ENCODE data around the gene HTN1.
"Not testable (repeated sequence)": the region's sequence is repeated elsewhere in the genome, so short reads cannot be mapped to it uniquely, and the experiment has no call there.

HTN1 gene

DNA sequence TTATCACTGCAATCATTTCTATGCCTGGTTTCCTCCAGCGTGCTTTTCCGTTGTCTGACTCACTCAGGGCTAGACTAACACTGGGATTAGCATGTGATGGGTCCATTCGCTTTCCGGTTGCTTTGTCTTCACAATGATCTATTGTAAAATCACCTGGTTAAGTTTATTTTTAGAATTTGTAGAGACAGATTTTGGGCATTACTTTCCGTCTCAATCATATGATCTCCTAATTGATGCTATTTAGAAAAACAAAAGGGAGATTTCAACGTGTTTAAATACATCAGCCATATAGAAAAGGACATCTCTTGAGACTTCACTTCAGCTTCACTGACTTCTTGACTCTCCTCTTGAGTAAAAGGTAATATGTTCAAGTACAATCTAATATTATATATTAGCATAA is at the start of gene HTN1:
TSS of gene HTN1 (plus strand) at position 301 of the 400 bp plus-strand sequence. CDS start 2,639 bp downstream, outside the sequence.
- H3K9me3 ChIP-seq (ENCODE audit: low read depth, low read length); H3K27ac ChIP-seq; H3K9ac ChIP-seq (ENCODE audit: insufficient read length); DNase-seq (ENCODE audit: low read depth, low spot score); H3K4me3 ChIP-seq; H3K36me3 ChIP-seq (ENCODE audit: insufficient read depth, low read length): not testable (repeated sequence)

DNA sequence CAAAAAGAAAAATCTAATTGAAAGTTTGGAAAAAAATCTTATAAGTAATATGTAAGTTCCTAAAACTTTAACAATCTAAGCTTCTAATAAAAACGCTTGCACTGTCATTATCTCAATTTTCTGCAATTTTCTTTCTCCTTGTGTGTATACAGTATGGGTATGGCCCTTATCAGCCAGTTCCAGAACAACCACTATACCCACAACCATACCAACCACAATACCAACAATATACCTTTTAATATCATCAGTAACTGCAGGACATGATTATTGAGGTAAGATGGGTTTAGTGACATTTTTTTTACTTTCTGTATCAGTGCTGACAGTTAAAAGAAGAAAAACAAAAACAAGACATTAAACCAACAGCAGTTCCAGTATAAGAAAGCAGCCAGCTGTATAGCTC is 49.5 kb upstream of the HTN1 start:
- Histone ChIP-seq H3K9ac (ENCODE audit: insufficient read length) (no peak overlapping the region), H3K4me3 (no peak overlapping the region), H3K36me3 (ENCODE audit: insufficient read depth, low read length) (no peaks in the 10 kb centered on the region), H3K27ac (no peak overlapping the region), H3K9me3 (ENCODE audit: low read depth, low read length) (no peaks in the 10 kb centered on the region)
- TF ChIP-seq EZH2 (IDR thresholded peaks at IDR 0.05) (no peak), POLR2AphosphoS5 (IDR thresholded peaks at IDR 0.05; ENCODE audit: borderline replicate concordance, low read depth, low read length) (no peak), FOXP2 (optimal IDR thresholded peaks at IDR 0.05; ENCODE audit: control extremely low read depth, extremely low read length, insufficient read depth) (no peak)
- no peak for DNase-seq (ENCODE audit: low read depth, low spot score)

DNA sequence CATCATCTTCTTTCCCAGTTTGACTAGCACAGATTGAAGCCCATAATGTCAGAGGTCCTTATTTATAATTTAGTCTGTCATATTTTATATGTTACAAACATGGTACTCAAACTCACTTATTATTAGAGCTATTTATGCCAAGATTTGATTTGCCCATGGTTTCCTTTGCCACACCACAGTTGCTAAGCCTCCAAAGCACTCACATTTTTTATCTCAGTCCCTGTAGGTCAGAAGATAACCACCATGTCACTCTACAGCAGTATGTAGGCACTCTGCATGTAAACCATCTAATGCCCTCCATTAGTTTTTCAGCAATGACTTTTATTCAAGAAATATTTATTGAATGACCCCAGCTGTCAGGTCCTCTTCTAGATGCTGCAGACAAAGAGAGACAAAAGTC is 47.7 kb upstream of the HTN1 start:
- no peak overlapping the region for H3K27ac ChIP-seq
- DNase-seq (ENCODE audit: low read depth, low spot score) = no peak
- H3K9me3 ChIP-seq (ENCODE audit: low read depth, low read length) = no peaks in the 10 kb centered on the region
- TF ChIP-seq POLR2AphosphoS5 (IDR thresholded peaks at IDR 0.05; ENCODE audit: borderline replicate concordance, low read depth, low read length) (no peak), FOXP2 (optimal IDR thresholded peaks at IDR 0.05; ENCODE audit: control extremely low read depth, extremely low read length, insufficient read depth) (no peak), EZH2 (IDR thresholded peaks at IDR 0.05) (no peak)
- no peaks in the 10 kb centered on the region for H3K36me3 ChIP-seq (ENCODE audit: insufficient read depth, low read length)
- H3K9ac ChIP-seq (ENCODE audit: insufficient read length) = no peak overlapping the region
- H3K4me3 ChIP-seq = no peak overlapping the region

DNA sequence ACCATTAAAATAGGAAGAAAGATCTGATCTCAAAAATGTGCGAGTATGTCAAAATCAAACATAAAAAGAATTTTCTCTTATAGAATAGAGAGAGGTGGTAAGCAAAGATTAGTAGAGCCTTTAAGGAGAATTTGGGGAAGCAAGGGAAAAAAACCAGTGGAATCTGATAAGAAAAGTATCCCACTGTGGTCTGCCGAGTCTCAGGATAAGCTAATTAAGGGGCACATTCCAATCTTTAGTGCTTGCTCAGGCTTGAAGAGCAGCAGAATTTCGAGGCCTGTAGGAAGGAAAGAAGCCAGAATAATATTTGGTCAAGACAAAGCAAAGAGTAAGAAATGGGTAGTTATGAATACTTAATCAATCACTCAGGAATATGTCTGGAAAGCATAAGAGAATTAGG is 41.5 kb upstream of the HTN1 start:
- no peak for DNase-seq (ENCODE audit: low read depth, low spot score)
- H3K9ac ChIP-seq (ENCODE audit: insufficient read length) = no peak overlapping the region
- TF ChIP-seq POLR2AphosphoS5 (IDR thresholded peaks at IDR 0.05; ENCODE audit: borderline replicate concordance, low read depth, low read length) (no peak), FOXP2 (optimal IDR thresholded peaks at IDR 0.05; ENCODE audit: control extremely low read depth, extremely low read length, insufficient read depth) (no peak), EZH2 (IDR thresholded peaks at IDR 0.05) (no peak)
- no peaks in the 10 kb centered on the region for H3K36me3 ChIP-seq (ENCODE audit: insufficient read depth, low read length)
- no peak overlapping the region for H3K4me3 ChIP-seq
- no peak overlapping the region for H3K27ac ChIP-seq
- H3K9me3 ChIP-seq (ENCODE audit: low read depth, low read length) = no peaks in the 10 kb centered on the region

DNA sequence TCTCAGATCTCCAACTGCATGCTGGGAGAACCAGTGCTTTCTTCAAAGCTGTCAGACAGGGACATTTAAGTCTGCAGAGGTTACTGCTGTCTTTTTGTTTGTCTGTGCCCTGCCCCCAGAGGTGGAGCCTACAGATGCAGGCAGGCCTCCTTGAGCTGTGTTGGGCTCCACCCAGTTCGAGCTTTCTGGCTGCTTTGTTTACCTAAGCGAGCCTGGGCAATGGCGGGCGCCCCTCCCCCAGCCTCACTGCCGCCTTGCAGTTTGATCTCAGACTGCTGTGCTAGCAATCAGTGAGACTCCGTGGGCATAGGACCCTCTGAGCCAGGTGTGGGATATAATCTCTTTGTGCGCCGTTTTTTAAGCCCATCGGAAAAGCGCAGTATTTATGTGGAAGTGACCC is 31.2 kb upstream of the HTN1 start:
- not testable (repeated sequence) for H3K36me3 ChIP-seq (ENCODE audit: insufficient read depth, low read length); DNase-seq (ENCODE audit: low read depth, low spot score); H3K9me3 ChIP-seq (ENCODE audit: low read depth, low read length); H3K4me3 ChIP-seq; H3K27ac ChIP-seq; H3K9ac ChIP-seq (ENCODE audit: insufficient read length)

DNA sequence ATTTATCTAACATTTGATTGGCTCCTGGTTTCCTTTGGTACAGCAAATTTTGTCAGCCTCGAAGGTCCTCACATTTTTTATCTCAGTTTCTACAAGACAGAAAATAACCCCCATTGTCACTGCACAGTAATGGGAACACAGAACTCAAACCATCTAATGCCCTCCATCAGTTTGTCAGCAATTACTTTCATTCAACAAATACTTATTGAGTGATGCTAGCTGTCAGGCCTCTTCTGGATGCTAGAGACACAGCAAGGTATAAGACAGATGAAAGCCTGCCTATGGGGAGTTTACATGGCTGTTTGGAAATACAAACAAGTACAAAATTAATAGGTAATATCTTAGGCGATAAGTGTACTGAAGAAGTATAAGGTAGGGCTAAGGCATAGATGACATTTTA is 27.0 kb upstream of the HTN1 start:
- no peak for TF ChIP-seq EZH2 (IDR thresholded peaks at IDR 0.05)
- TF ChIP-seq FOXP2 (optimal IDR thresholded peaks at IDR 0.05; ENCODE audit: control extremely low read depth, extremely low read length, insufficient read depth) = no peak
- TF ChIP-seq POLR2AphosphoS5 (IDR thresholded peaks at IDR 0.05; ENCODE audit: borderline replicate concordance, low read depth, low read length) = no peak
- no peak for DNase-seq (ENCODE audit: low read depth, low spot score)
- Histone ChIP-seq H3K36me3 (ENCODE audit: insufficient read depth, low read length) (no peaks in the 10 kb centered on the region), H3K4me3 (no peak overlapping the region), H3K9ac (ENCODE audit: insufficient read length) (no peak overlapping the region), H3K9me3 (ENCODE audit: low read depth, low read length) (no peaks in the 10 kb centered on the region), H3K27ac (no peak overlapping the region)

DNA sequence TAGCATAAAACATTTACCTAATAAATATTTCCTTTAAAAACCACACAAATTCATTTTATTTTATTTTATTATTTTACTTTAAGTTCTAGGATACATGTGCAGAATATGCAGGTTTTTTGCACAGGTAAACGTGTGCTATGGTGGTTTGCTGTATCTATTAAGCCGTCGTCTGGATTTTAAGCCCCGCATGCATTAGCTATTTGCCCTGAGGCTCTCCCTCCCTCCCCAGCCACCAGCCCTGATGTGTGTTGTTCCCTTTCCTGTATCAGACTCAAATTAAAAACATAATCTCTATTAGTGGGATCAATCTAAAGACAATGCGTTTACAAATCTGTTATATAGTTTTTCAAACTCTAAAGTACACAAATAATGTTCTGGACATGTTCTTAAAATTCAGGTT is 23.2 kb upstream of the HTN1 start:
- no peak overlapping the region for H3K27ac ChIP-seq
- no peaks in the 10 kb centered on the region for H3K36me3 ChIP-seq (ENCODE audit: insufficient read depth, low read length)
- H3K4me3 ChIP-seq = no peak overlapping the region
- no peak for DNase-seq (ENCODE audit: low read depth, low spot score)
- no peak overlapping the region for H3K9ac ChIP-seq (ENCODE audit: insufficient read length)
- TF ChIP-seq EZH2 (IDR thresholded peaks at IDR 0.05) (no peak), POLR2AphosphoS5 (IDR thresholded peaks at IDR 0.05; ENCODE audit: borderline replicate concordance, low read depth, low read length) (no peak), FOXP2 (optimal IDR thresholded peaks at IDR 0.05; ENCODE audit: control extremely low read depth, extremely low read length, insufficient read depth) (no peak)
- no peaks in the 10 kb centered on the region for H3K9me3 ChIP-seq (ENCODE audit: low read depth, low read length)

DNA sequence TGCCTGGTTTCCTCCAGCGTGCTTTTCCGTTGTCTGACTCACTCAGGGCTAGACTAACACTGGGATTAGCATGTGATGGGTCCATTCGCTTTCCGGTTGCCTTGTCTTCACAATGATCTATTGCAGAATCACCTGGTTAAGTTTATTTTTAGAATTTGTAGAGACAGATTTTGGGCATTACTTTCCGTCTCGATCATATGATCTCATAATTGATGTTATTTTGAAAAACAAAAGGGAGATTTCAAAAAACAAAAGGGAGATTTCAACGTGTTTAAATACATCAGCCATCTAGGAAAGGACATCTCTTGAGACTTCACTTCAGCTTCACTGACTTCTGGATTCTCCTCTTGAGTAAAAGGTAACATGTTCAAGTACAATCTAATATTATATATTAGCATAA is 22.1 kb upstream of the HTN1 start, which contains the start of gene HTN3:
TSS of gene HTN3 (plus strand) at position 301 of the 400 bp plus-strand sequence. CDS start 2,282 bp downstream, outside the sequence.
- H3K9me3 ChIP-seq (ENCODE audit: low read depth, low read length); DNase-seq (ENCODE audit: low read depth, low spot score); H3K4me3 ChIP-seq; H3K9ac ChIP-seq (ENCODE audit: insufficient read length); H3K36me3 ChIP-seq (ENCODE audit: insufficient read depth, low read length); H3K27ac ChIP-seq: not testable (repeated sequence)

DNA sequence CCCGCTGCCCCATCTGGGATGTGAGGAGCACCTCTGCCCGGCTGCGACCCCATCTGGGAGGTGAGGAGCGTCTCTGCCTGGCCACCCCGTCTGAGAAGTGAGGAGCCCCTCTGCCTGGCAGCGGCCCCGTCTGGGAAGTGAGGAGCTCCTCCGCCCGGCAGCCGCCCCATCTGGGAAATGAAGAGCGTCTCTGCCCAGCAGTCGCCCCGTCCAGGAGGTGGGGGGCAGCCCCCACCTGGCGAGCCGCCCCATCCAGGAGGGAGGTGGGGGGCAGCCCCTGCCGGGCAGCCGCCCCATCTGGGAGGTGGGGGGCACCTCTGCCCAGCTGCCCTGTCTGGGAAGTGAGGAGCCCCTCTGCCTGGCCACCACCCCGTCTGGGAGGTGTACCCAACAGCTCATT is 12.7 kb upstream of the HTN1 start:
- H3K36me3 ChIP-seq (ENCODE audit: insufficient read depth, low read length); H3K9me3 ChIP-seq (ENCODE audit: low read depth, low read length); H3K4me3 ChIP-seq; DNase-seq (ENCODE audit: low read depth, low spot score); H3K27ac ChIP-seq; H3K9ac ChIP-seq (ENCODE audit: insufficient read length): not testable (repeated sequence)

DNA sequence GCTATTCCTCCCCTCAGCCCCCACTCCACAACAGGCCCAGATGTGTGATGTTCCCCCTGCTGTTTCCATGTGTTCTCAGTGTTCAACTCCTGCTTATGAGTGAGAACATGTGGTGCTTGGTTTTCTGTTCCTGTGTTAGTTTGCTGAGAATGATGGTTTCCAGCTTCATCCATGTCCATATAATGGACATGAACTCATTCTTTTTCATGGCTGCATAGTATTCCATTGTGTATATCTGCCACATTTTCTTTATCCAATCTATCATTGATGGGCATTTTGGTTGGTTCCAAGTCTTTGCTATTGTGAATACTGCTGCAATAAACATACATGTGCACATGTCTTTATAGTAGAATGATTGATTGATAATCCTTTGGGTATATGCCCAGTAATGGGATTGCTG is 10.3 kb upstream of the HTN1 start:
- not testable (repeated sequence) for DNase-seq (ENCODE audit: low read depth, low spot score); H3K27ac ChIP-seq; H3K9me3 ChIP-seq (ENCODE audit: low read depth, low read length); H3K36me3 ChIP-seq (ENCODE audit: insufficient read depth, low read length); H3K9ac ChIP-seq (ENCODE audit: insufficient read length); H3K4me3 ChIP-seq

All from SK-N-MC (cell line).